ENCODE data around the gene SEC24C.
"Not testable (repeated sequence)": the region's sequence is repeated elsewhere in the genome, so short reads cannot be mapped to it uniquely, and the experiment has no call there.

DNA sequence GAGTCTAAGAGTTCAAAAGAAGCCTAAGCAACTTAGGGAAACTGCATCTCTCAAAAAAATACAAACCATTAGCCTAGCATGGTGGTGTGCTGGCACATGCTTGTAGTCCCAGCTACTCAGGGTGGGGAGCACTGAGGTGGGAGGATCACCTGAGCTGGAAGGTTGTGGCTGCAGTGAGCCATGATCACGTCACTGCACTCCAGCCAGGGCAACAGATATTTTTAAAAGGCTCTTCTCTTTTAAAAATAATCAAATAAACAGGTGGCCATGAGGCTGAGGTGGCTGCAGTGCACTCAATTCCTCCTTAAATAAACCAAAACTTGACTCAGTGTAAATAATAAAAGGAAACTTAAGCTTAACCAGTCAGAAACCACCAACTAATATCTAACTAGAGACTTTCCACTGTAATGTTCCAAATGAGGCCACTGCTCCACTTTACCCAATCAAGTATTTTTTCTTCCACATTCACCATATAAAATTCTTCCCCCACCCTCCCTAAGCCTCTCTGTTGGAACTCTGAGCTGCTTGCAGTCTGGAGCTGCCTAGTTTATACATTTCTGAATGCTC is 38.6 kb upstream of the SEC24C start:
- TF ChIP-seq POLR2AphosphoS5 (IDR thresholded peaks at IDR 0.05; ENCODE audit: low read depth): not testable (repeated sequence)
- TF ChIP-seq, protein P1, sequence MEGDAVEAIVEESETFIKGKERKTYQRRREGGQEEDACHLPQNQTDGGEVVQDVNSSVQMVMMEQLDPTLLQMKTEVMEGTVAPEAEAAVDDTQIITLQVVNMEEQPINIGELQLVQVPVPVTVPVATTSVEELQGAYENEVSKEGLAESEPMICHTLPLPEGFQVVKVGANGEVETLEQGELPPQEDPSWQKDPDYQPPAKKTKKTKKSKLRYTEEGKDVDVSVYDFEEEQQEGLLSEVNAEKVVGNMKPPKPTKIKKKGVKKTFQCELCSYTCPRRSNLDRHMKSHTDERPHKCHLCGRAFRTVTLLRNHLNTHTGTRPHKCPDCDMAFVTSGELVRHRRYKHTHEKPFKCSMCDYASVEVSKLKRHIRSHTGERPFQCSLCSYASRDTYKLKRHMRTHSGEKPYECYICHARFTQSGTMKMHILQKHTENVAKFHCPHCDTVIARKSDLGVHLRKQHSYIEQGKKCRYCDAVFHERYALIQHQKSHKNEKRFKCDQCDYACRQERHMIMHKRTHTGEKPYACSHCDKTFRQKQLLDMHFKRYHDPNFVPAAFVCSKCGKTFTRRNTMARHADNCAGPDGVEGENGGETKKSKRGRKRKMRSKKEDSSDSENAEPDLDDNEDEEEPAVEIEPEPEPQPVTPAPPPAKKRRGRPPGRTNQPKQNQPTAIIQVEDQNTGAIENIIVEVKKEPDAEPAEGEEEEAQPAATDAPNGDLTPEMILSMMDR (IDR thresholded peaks at IDR 0.05; ENCODE audit: insufficient read depth, low read length): not testable (repeated sequence)

Data from HL-60 (cell line).